Erythroblast (primary cell): ENCODE measurements around the gene GPR37L1.

Source experiments
- GATA1 ChIP-seq: IDR thresholded peaks from 2 replicates; pipeline ENCODE4 v1.6.1; 2011; ENCODE audit warnings: low read depth, mild to moderate bottlenecking, control low read depth, low read length, moderate library complexity
- POLR2A ChIP-seq: IDR thresholded peaks from 2 replicates; pipeline ENCODE4 v1.6.1; 2011; ENCODE audit warnings: mild to moderate bottlenecking, low read length

DNA sequence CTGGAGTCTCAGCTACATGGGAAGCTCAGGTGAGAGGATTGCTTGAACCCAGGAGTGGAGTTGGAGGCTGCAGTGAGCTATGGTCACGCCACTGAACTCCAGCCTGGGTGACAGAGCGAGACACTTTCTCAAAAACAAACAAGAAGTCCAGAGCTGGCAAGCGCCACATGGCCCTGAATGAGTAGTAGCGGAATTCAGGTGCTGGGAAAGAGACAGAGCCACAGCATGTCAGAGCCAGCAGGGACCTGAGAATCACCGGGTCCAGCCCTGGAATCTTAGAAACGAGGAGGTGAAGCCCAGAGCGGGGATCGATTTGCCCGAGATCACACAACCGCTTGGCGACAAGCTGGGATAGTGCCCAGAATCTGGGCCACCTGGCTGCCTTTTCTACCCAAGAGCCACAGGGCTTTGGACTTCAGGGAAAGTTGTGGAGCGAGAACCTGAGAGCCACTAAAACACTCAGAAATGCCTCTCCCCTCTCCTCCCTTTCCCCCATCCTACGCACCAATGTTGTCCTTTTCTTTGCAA is 12.0 kb downstream of the GPR37L1 start:
- TF ChIP-seq POLR2A (no peak), GATA1 (no peak)
